Hepatocyte (in vitro differentiated cells): ENCODE results near the gene EHD2. TPM values are rescaled to one million over a fixed set of nuclear protein-coding genes. Genes with fewer than 3 reads are reported as not detected.

Source experiments
- DNase-seq: peaks from one replicate; pipeline ENCODE4 v3.0.0-alpha.2; 2016; ENCODE audit warnings: low spot score
- H2AFZ ChIP-seq: fragments of 200-600 bp; sonication (generic); 2 replicates; pipeline ENCODE4 v1.6.0; 2016; ENCODE audit warnings: antibody characterized with exemption, mild to moderate bottlenecking
- H3K27ac ChIP-seq: fragments of 200-600 bp; sonication (generic); 2 replicates; pipeline ENCODE4 v1.5.1; 2016; ENCODE audit warnings: mild to moderate bottlenecking
- H3K27me3 ChIP-seq: fragments of 200-600 bp; sonication (generic); 2 replicates; pipeline ENCODE4 v1.6.1; 2016
- H3K36me3 ChIP-seq: fragments of 200-600 bp; sonication (generic); replicated peaks from 2 replicates; pipeline ENCODE4 v1.5.1; 2016; ENCODE audit warnings: low read depth; ENCODE audit not compliant: insufficient read depth
- H3K4me1 ChIP-seq: fragments of 200-600 bp; sonication (generic); 2 replicates; pipeline ENCODE4 v1.5.1; 2016; ENCODE audit warnings: mild to moderate bottlenecking, moderate library complexity; ENCODE audit not compliant: insufficient read depth
- H3K4me2 ChIP-seq: fragments of 200-600 bp; sonication (generic); 2 replicates; pipeline ENCODE4 v1.6.0; 2016
- H3K4me3 ChIP-seq: fragments of 200-600 bp; sonication (generic); 2 replicates; pipeline ENCODE4 v1.5.1; 2016; ENCODE audit warnings: mild to moderate bottlenecking
- H3K79me2 ChIP-seq: fragments of 200-600 bp; sonication (generic); 2 replicates; pipeline ENCODE4 v1.6.0; 2017; ENCODE audit warnings: mild to moderate bottlenecking
- H3K9me2 ChIP-seq: fragments of 200-600 bp; sonication (generic); replicated peaks from 2 replicates; pipeline ENCODE4 v1.6.0; 2017; ENCODE audit warnings: mild to moderate bottlenecking; ENCODE audit not compliant: insufficient read depth
- H3K9me3 ChIP-seq: fragments of 200-600 bp; sonication (generic); 2 replicates; pipeline ENCODE4 v1.5.1; 2016; ENCODE audit warnings: low read depth, mild to moderate bottlenecking
- H4K20me1 ChIP-seq: fragments of 200-600 bp; sonication (generic); 2 replicates; pipeline ENCODE4 v1.6.0; 2016; ENCODE audit warnings: mild to moderate bottlenecking; ENCODE audit not compliant: insufficient read depth, poor library complexity, severe bottlenecking
- EZH2 ChIP-seq: fragments of 200-600 bp; sonication (generic); IDR thresholded peaks from 2 replicates; pipeline ENCODE4 v1.6.1; 2016; ENCODE audit warnings: antibody characterized with exemption, mild to moderate bottlenecking, borderline replicate concordance
- EZH2phosphoT487 ChIP-seq: fragments of 200-600 bp; sonication (generic); IDR thresholded peaks from one replicate; pipeline ENCODE4 v1.6.1; 2018; ENCODE audit warnings: antibody characterized with exemption, mild to moderate bottlenecking, low read depth, moderate library complexity; ENCODE audit not compliant: unreplicated experiment, severe bottlenecking
- WGBS: methylation state at CpG from one replicate; pipeline ENCODE4 v1.1.6; 2016; ENCODE audit warnings: low lambda C conversion rate; ENCODE audit errors: missing lambda C conversion rate; 5-methylcytosine and 5-hydroxymethylcytosine counted together
- polyA plus RNA-seq: library from polyadenylated mRNA; unstranded; fragments of >200 nt; fragmentation: Nextera tagmentation; extraction: Ambion mirVana; gene quantifications from 2 replicates; pipeline ENCODE4 v1.2.1, GENCODE V29; 2016
- total RNA-seq: library from RNA; depleted of rRNA; stranded (reverse); fragments of >200 nt; gene quantifications from 2 replicates; pipeline ENCODE4 v1.2.3, GENCODE V29; 2014
- TF ChIP-seq, protein P1 (sequence below): fragments of 200-600 bp; sonication (generic); IDR thresholded peaks from 2 replicates; pipeline ENCODE4 v1.5.1; 2016; ENCODE audit warnings: antibody characterized with exemption, mild to moderate bottlenecking; ENCODE audit not compliant: poor library complexity

The EHD2 gene
- total and polyA plus RNA-seq, 2 experiments from 2014 or later = 20.8 to 120 TPM

DNA sequence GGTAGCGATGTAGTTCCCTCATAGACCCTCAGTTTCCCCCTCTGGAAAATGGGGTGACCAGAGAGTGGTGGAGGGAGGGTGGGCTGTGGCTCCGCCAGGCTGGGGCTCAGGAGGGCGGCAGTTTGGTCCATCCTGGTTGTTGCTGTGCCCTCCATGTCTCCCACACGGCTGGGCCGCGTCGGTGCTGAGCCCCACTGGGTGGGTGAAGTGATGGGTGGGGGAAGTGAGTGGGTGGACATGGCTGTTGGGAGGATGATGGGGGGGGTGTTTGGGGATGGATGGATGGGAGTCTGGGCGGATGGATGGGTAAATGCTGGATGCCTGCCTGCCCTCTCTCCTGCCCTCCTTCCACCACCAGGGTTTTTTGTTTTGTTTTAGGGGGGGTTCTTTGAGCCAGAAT, 16.6 kb upstream of the EHD2 start:
- whole genome bisulfite sequencing = 70% methylated on average over 2 of the region's 8 CpGs
- no peak overlapping the region for H3K27ac ChIP-seq
- H3K79me2 ChIP-seq = peaks cover 2% of the 10 kb centered on the region
- H4K20me1 ChIP-seq = no peaks in the 10 kb centered on the region
- H3K9me3 ChIP-seq = no peaks in the 10 kb centered on the region
- H3K4me2 ChIP-seq = no peak overlapping the region
- H3K27me3 ChIP-seq = no peaks in the 10 kb centered on the region
- H3K9me2 ChIP-seq = no peaks in the 10 kb centered on the region
- TF ChIP-seq, protein P1, sequence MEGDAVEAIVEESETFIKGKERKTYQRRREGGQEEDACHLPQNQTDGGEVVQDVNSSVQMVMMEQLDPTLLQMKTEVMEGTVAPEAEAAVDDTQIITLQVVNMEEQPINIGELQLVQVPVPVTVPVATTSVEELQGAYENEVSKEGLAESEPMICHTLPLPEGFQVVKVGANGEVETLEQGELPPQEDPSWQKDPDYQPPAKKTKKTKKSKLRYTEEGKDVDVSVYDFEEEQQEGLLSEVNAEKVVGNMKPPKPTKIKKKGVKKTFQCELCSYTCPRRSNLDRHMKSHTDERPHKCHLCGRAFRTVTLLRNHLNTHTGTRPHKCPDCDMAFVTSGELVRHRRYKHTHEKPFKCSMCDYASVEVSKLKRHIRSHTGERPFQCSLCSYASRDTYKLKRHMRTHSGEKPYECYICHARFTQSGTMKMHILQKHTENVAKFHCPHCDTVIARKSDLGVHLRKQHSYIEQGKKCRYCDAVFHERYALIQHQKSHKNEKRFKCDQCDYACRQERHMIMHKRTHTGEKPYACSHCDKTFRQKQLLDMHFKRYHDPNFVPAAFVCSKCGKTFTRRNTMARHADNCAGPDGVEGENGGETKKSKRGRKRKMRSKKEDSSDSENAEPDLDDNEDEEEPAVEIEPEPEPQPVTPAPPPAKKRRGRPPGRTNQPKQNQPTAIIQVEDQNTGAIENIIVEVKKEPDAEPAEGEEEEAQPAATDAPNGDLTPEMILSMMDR = no peak
- TF ChIP-seq EZH2phosphoT487 (no peak), EZH2 (no peak)
- no peaks in the 10 kb centered on the region for H3K4me1 ChIP-seq
- no peaks in the 10 kb centered on the region for H3K36me3 ChIP-seq
- no peak for DNase-seq
- H2AFZ ChIP-seq = no peak overlapping the region
- H3K4me3 ChIP-seq = no peak overlapping the region

DNA sequence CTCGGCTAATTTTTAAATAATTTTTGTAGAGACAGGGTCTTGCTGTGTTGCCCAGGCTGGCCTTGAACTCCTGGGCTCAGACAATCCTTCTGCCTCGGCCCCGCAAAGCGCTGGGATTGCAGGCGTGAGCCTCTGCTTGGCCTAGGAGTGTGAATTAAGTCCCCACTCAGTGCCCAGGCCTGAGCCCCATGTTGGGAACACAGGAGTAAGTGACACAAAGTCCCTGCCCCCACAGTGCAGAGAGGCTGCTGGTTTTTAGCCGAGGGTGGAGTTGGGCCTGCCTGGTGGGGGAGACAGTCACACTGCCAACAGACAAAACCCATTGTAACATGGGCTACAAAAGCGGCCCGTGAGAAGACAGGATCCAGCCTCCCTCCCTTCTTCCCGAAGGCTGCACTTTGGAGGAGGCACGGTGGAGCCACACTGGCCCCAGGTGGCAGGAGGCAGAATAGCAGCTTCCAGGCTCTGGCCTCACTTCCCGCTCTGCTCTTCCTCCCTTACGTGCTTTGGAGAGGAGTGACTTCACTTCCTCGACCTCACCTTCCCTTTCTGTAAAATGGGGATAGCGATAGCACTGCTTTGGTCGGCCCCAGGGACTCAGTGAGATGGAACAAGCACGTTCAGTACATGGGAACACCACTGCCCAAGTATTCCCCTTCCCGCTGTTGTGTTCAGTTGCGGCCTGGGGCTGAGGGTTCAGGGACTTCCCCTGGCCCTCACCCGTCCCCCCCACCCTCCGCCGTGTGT, 15.2 kb upstream of the EHD2 start:
- peak overlapping the region; percentile 25 for H3K27ac ChIP-seq
- H3K4me2 ChIP-seq = no peak overlapping the region
- no peaks in the 10 kb centered on the region for H3K27me3 ChIP-seq
- H3K4me3 ChIP-seq = no peak overlapping the region
- no peaks in the 10 kb centered on the region for H4K20me1 ChIP-seq
- TF ChIP-seq EZH2phosphoT487 = no peak
- TF ChIP-seq, protein P1 = peak; percentile 92
- no peak overlapping the region for H2AFZ ChIP-seq
- 53% methylated on average over 20 of the region's 21 CpGs for WGBS
- DNase-seq = peak; percentile 90
- no peaks in the 10 kb centered on the region for H3K9me2 ChIP-seq
- H3K4me1 ChIP-seq = no peaks in the 10 kb centered on the region
- H3K36me3 ChIP-seq = no peaks in the 10 kb centered on the region
- H3K9me3 ChIP-seq = no peaks in the 10 kb centered on the region
- H3K79me2 ChIP-seq = no peaks in the 10 kb centered on the region

DNA sequence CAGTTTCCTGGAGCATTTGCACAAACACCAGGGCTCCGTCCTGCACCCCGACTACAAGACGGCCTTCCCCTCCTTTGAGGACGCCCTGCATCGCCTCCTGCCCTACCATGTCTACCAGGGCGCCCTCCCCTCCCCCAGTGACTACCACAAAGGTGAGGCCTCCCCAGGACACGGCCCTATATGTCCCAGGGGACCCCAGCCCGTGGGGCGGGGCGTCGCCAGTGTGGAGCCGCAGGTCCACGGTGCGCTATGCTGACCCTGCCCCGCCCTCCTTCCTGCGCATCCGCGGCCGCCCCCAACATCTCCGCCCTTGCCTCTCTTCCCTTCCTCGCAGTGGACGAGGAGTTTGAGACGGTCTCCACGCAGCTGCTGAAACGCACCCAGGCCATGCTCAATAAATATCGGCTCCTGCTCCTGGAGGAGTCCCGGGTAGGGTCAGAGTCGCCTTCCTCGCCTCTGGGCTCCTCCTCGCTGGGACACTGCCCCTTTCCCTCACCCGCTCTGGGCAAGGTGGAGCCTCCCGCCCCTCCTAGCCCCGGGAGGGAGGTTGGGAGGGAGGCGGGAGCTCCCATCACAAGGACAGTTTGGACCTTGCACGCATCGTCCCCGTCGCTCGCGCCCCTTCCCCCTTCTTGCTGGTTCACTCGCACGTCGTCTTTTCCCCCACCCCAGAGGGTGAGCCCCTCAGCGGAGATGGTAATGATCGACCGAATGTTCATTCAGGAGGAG, 14.4 kb upstream of the EHD2 start:
- no peak overlapping the region for H3K4me2 ChIP-seq
- no peak overlapping the region for H3K4me3 ChIP-seq
- no peaks in the 10 kb centered on the region for H3K9me2 ChIP-seq
- H3K27me3 ChIP-seq = no peaks in the 10 kb centered on the region
- no peak overlapping the region for H3K27ac ChIP-seq
- WGBS = 97% methylated on average over 18 of the region's 46 CpGs
- no peak for DNase-seq
- no peaks in the 10 kb centered on the region for H3K79me2 ChIP-seq
- TF ChIP-seq EZH2phosphoT487 (no peak), EZH2 (no peak)
- TF ChIP-seq, protein P1 = no peak
- no peaks in the 10 kb centered on the region for H4K20me1 ChIP-seq
- H3K9me3 ChIP-seq = no peaks in the 10 kb centered on the region
- no peak overlapping the region for H2AFZ ChIP-seq
- no peaks in the 10 kb centered on the region for H3K36me3 ChIP-seq
- no peaks in the 10 kb centered on the region for H3K4me1 ChIP-seq
